ENCODE measurements around the gene POC1A. TPM values are rescaled to one million over a fixed set of nuclear protein-coding genes. Genes with fewer than 3 reads are reported as not detected.

Gene POC1A
- total and polyA plus RNA-seq, 2 experiments from 2014 or later = 19.1 to 26.7 TPM

- no peak overlapping the region for H3K4me3 ChIP-seq
- no peaks in the 10 kb centered on the region for H3K27me3 ChIP-seq (ENCODE audit: insufficient read depth)
- H3K4me2 ChIP-seq = no peak overlapping the region
- TF ChIP-seq JUNB (IDR thresholded peaks at IDR 0.05; ENCODE audit: unreplicated experiment) (no peak), ZNF331 (CRISPR knock-in tag; IDR thresholded peaks at IDR 0.05; ENCODE audit: low read depth) (no peak), NANOG (IDR thresholded peaks at IDR 0.05; ENCODE audit: borderline replicate concordance) (no peak), CREB1 (CRISPR knock-in tag; IDR thresholded peaks at IDR 0.05; ENCODE audit: low read depth) (no peak), STAT1 (IDR thresholded peaks at IDR 0.05; ENCODE audit: unreplicated experiment) (no peak), ZNF462 (CRISPR knock-in tag; IDR thresholded peaks at IDR 0.05) (no peak), EZH2 (IDR thresholded peaks at IDR 0.05; ENCODE audit: low read depth, unreplicated experiment) (no peak), ZNF114 (CRISPR knock-in tag; IDR thresholded peaks at IDR 0.05) (no peak), EZH2phosphoT487 (IDR thresholded peaks at IDR 0.05; ENCODE audit: unreplicated experiment) (no peak), CTCF (conservative IDR thresholded peaks at IDR 0.05; ENCODE audit: low read depth in 2 of 2) (no peak), ETS1 (IDR thresholded peaks at IDR 0.05) (no peak), POLR2AphosphoS5 (IDR thresholded peaks at IDR 0.05; ENCODE audit: low read depth) (no peak), REST (IDR thresholded peaks at IDR 0.05; ENCODE audit: unreplicated experiment) (no peak)
- no peaks in the 10 kb centered on the region for H3F3A ChIP-seq (replicated peaks; ENCODE audit: low read depth)
- H3K4me1 ChIP-seq (ENCODE audit: insufficient read depth) = no peaks in the 10 kb centered on the region
- no peaks in the 10 kb centered on the region for H4K20me1 ChIP-seq (replicated peaks; ENCODE audit: insufficient read depth)
- Mint-ChIP-seq H3K9me3 (no peaks in the 10 kb centered on the region), H3K27ac (no peak overlapping the region), H3K36me3 (ENCODE audit: low read depth) (no peaks in the 10 kb centered on the region; the same call in 2 of the 3 replicates), H3K4me3 (no peak overlapping the region), H3K27me3 (ENCODE audit: insufficient read depth, low read depth, poor library complexity) (peaks cover 6% of the 10 kb centered on the region), H3K4me1 (peaks cover 20% of the 10 kb centered on the region; the same call in 2 of the 3 replicates)
- no peak for DNase-seq (ENCODE audit: low spot score)
- H3K9me2 ChIP-seq (ENCODE audit: insufficient read depth) = no peaks in the 10 kb centered on the region
- H3K27ac ChIP-seq (ENCODE audit: low read depth) = no peak overlapping the region
- no peaks in the 10 kb centered on the region for H3K36me3 ChIP-seq (ENCODE audit: insufficient read depth)
- no peak overlapping the region for H2AFZ ChIP-seq
- ATAC-seq = no peak
- H3K79me2 ChIP-seq (replicated peaks; ENCODE audit: insufficient read depth) = no peaks in the 10 kb centered on the region
These were observed 20.7 kb upstream of the POC1A start for GRCh38 chr3:52174896-52175295.

Data from GM23338 (cell line).